Cardiac fibroblast (primary cell): ENCODE measurements around the gene TIGD3.

Source experiments
- DNase-seq, 2 donors: peaks; one replicate each; pipeline versions ENCODE4 v3.0.0 to v3.0.0-alpha.2; 2010; ENCODE audit warnings: low read depth in 2 of 2
- H3K4me3 ChIP-seq, 2 donors: replicated peaks in 1 of 2; 1 replicate in 1 of 2; 2 replicates in 1 of 2; pipeline ENCODE4 v1.5.1; 2011; ENCODE audit warnings: low read depth in 2 of 2, low read length in 2 of 2, mild to moderate bottlenecking in 2 of 2, moderate library complexity in 1 of 2
- CTCF ChIP-seq: IDR thresholded peaks from one replicate; pipeline ENCODE4 v1.5.1; 2011; ENCODE audit warnings: low read depth, mild to moderate bottlenecking, low read length, inconsistent platforms

Gene TIGD3

GRCh38 chr11:65355013-65355775, 643 bp downstream of the TIGD3 start:
- no peak for TF ChIP-seq CTCF
- peak overlapping the region; percentile 28 to 63 for H3K4me3 ChIP-seq
- peak in 1 of 2 donors; percentile 15 for DNase-seq

- peak overlapping the region; percentile 10 to 15 for H3K4me3 ChIP-seq
Observed at GRCh38 chr11:65355776-65356393, 1.3 kb downstream of the TIGD3 start.

GRCh38 chr11:65356394-65356972, 1.9 kb downstream of the TIGD3 start:
- no peak overlapping the region for H3K4me3 ChIP-seq
- TF ChIP-seq CTCF, result no peak
- no peak for DNase-seq

More at GRCh38 chr11:65355776-65356393, 1.3 kb downstream of the TIGD3 start:
- DNase-seq, result peak; percentile 44 to 50
- TF ChIP-seq CTCF, result no peak

GRCh38 chr11:65357856-65358356, 3.4 kb downstream of the TIGD3 start:
- H3K4me3 ChIP-seq, result no peak overlapping the region
- TF ChIP-seq CTCF, result no peak
- peak; percentile 12 to 39 for DNase-seq

GRCh38 chr11:65362320-65362931, 7.9 kb downstream of the TIGD3 start:
- no peak for DNase-seq
- no peak for TF ChIP-seq CTCF

GRCh38 chr11:65362966-65363365, 8.4 kb downstream of the TIGD3 start:
- no peak for DNase-seq
- TF ChIP-seq CTCF, result no peak
- no peak overlapping the region for H3K4me3 ChIP-seq

More at GRCh38 chr11:65362320-65362931, 7.9 kb downstream of the TIGD3 start:
- no peak overlapping the region for H3K4me3 ChIP-seq
